PC-3 (cell line): ENCODE data around the gene ZC3H15.

Experiments
- CTCF ChIP-seq: fragments of 300-600 bp; sonication (generic); conservative IDR thresholded peaks from 2 replicates; pipeline ENCODE4 v1.5.1; 2017; ENCODE audit warnings: antibody characterized with exemption, low read depth, mild to moderate bottlenecking, low read length
- EZH2 ChIP-seq: fragments of 300-600 bp; sonication (generic); IDR thresholded peaks from one replicate; pipeline ENCODE4 v1.6.1; 2017; ENCODE audit warnings: antibody characterized with exemption, mild to moderate bottlenecking, low read length; ENCODE audit not compliant: unreplicated experiment
- EZH2phosphoT487 ChIP-seq: fragments of 300-600 bp; sonication (generic); IDR thresholded peaks from 2 replicates; pipeline ENCODE4 v1.6.1; 2018; ENCODE audit warnings: mild to moderate bottlenecking, antibody characterized with exemption, low read length, borderline replicate concordance

GRCh38 chr2:186551323-186552050, 65.4 kb downstream of the ZC3H15 start:
- TF ChIP-seq CTCF (no peak), EZH2 (no peak), EZH2phosphoT487 (no peak)
